GM18861 (cell line): ENCODE results near the gene MEP1B.
"Not testable (repeated sequence)": the region's sequence is repeated elsewhere in the genome, so short reads cannot be mapped to it uniquely, and the experiment has no call there.

Experiments used
- ATAC-seq: cut with Tn5 transposase; IDR thresholded peaks from one replicate; pipeline ENCODE4 v1.9.1; 2021; ENCODE audit not compliant: unreplicated experiment

MEP1B gene

DNA sequence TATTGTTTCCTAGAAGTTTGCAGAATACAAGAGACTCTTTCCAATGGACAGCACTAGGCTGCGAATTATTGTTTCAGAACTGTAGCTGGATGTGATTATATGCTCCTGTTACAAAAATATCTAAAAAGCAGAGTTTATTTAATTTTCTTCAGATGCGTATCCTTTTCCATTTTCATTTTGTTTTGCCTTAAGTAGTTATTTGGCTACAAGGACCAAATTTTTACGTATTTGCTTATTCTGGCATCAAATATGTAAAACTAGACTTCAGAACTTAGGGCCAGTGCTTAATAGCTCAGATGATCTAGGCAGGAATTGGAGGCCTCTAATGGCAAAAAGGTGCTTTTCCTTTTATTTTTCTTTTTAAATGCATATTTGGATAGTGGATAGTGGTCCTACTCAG, 18.7 kb downstream of the MEP1B start:
- no peak for ATAC-seq

DNA sequence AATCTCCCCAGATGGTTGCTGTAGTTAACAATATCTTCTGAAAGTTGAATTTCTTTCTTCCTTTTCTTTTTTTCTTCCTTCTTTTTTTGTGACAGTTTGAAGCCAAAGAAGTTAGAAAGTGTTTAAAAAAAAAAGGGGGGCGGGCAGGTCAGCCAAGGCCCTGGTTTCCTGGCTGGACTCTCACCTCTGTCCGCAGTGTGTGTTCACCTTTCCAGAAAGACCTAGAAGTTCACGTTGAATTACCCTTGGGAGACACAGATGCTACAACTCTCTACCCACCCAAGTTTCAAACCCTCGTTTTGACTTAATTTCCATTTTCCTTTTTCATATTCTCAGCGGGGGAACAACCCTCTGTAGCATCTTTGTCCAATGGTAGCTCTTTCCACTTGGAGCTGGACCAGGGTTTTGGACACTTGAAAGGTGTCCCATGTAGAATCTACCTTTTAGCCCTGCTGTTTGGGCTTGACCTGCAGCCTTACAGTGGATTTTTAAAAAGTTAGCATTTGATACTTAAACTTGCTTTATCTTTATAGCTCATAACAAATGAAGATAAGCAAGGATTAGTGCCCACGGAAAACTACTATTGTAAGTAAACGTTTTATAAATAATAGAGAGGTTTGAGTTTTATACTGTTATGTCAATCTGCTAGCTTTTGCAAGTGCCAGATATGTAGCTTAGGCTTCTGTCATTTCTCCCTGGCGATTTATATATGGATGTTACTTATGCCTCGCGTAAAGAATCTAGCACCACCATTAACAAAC, 20.0 kb downstream of the MEP1B start:
- no peak for ATAC-seq

DNA sequence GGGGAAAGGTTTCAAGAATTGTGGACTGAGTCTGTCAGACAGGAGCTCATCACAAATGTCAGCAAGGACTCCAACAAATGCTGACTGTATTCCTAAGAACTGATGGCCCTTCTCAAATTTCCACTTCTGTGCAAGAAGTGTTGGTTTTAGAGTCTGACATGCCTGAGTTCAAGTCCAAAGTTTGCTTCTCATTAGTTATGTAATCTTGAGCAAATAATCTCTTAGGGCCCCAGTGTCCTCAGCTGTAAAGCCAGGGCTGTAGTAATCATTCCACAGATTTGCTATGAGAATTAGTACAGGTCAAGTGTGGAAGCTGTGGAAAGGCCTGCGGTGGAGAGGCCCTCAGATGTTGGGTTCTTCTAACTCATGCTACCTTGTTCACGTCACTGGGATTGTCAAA, 23.9 kb downstream of the MEP1B start:
- no peak for ATAC-seq

DNA sequence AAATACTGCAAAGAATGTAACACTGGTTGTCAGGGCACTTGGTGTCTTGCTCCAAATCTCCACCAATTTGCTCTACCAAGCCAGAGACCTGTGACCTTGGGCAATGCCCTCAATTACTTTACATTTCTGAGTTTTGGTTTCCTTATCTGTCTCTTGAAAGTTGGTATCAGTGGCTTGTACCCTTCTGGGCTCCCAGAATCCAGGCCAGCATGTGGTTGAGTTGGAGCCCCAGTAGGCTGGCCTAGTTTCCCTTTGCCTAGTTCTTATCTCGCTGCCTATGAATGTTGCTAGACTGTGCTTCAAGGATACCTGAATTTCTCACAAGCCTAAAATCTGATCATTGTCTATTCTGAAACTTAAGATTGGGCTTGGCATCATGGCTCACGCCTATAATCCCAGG, 26.6 kb downstream of the MEP1B start:
- no peak for ATAC-seq

DNA sequence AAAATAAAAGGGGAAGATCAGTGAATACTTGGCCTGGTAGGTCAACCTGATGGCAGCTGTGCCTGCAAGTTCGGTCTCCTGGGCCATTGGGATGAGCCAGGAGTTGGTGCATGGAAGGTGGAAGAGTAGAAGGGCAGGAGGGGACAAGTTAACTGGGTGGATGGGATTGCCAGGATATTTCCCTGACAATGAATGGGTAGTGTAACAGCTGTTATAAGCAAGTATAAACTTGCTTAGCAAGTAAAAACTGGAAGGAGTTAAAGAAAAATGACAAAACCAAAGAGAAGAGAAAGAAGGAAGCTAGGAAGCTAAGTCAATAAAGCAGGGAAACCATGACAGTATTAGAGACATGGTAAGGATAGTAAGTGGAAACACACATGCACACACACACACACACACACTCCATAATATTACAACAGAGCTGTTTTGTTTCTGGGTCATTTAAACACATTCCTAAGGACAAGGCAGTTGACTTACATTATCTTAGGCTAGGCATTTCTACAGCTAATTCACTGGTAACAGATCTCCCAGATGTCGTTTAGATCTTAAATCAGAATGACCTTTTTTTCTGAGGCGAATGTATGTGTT, 29.7 kb downstream of the MEP1B start:
- no peak for ATAC-seq

GRCh38 chr18:32233348-32233747, 43.5 kb downstream of the MEP1B start:
- ATAC-seq, result not testable (repeated sequence)

DNA sequence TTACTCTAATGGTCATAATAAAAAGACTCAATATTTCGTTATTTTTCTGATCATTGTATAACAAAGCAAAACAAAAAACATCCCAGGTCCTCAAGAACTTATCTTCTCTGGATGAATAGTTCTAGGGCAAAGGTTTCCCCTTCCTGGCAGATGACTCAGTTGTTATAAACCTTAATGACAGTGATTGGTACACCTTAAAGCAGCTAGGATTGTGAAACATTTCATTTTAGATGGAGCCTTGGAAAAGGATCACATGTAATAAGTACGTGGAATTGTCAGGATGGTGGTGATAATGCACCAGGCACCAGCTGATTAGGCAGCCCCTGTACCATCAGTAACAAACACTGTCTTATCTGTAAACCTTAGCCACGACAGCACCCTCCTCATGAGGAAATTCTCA, 47.2 kb downstream of the MEP1B start:
- no peak for ATAC-seq

DNA sequence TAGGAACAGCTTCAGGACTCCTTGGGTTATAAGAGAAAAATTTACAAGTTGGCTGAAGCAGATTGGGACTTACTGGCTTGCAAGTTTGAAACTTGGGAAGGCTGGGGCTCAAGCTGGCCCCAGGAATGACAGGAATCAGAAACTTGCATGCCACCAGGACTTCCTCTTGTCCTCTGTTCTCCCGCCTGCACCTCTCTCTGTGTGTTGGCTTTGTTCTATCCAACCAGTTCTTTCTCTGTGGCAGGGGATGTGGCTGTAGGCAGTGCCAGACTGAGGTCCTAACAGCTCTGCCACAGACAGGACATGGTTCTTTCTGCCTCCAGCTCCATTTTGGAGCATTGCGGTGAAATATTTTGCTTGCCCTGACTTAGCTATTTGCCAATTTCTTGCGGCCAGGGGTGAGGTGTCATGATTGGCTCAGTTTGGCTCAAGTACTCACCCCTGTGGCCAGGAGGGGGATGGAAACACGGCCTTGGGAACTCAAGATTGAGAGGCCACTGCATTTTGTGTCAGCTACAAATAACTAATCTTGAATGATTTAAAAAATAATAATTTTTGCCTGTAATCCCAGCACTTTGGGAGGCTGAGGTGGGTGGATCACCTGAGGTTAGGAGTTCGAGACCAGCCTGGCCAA, 48.9 kb downstream of the MEP1B start:
- ATAC-seq, result no peak

DNA sequence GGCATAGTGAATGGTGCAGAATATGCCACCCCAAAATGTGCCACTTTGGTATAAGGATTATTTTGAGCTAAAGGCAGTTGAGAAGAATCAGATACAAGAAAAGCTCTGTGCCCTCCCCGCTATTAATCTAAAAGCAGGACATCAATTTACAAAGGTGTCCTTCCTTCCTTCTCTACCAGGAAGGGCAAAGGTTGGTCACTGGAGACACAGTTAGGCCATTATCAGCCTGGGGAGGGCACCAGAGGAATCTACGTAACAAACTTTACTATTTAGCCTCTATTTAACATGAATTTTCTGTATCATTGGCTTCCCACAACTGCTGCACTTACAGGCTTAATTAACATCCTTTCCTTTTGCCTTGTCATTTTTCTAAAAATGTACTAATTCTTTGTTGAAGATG, 52.6 kb downstream of the MEP1B start:
- no peak for ATAC-seq

- ATAC-seq, result no peak
Measured at GRCh38 chr18:32243358-32243757, 53.5 kb downstream of the MEP1B start.

GRCh38 chr18:32244881-32245280, 55.0 kb downstream of the MEP1B start:
- no peak for ATAC-seq

DNA sequence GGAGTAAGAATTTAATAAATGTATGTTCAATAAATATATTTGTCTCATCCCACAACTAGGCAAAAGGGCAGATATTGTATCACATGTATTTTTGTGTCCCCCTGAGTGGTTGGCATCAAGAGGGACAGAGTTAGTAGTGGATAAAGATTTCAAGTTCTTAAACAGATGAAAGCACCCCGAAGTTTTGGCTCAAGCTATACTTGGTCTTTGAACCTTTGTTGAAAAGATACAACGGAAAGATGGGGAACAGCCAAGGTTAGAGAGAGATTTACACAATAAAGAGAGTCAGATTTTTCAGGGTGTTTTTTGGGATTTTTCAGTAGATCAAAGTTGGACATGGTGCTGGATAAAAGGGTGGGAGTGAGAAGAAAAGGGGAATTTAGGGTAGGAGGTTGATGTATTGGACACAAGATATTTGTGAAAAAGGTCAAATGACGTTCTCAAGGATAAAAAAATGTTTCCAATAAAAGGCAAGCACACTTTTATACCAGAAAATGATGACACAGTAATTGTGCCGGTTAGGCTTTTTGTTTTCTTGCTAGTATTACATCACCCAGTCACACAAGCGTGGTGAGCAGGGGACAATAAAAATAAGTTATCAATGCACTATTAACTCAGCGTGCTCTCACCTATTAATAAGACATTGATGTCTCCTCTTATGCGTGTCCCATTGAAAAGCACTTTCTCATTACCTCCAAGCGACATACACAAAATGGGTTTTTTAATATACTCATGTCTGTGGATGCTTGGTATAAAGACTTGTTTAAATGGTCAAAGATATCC, 59.5 kb downstream of the MEP1B start:
- no peak for ATAC-seq

- ATAC-seq, result no peak
Measured at GRCh38 chr18:32251466-32251865, 61.6 kb downstream of the MEP1B start.

DNA sequence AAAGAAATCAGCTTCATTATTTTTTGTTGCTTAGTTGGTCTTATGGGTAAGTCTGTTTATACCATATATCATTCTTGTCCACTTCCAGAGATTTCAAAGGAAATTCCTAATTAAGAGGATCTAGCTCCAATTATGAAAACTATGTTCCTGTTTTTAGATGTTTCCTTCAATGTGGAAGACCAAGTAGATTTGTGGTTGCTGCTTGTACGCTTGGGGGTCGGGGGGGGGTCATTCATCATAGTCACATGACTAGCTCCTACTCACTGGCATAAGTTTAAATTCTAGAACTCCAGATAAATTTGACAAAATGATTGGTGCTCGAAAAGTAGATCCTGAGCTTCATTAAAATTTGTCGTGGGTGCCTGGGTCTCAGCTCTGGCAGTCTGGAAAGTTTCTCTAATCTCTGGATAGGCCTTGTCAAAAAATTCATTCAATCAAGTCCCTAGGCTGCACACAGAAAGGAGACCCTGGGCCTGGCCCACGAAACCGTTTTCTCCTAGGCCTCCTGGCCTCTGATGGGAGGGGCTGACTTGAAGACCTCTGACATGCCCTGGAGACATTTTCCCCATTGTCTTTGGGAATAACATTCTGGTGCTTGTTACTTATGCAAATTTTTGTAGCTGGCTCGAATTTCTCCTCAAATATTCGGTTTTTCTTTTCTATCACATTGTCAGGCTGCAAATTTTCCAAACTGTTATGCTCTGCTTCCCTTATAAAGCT, 62.5 kb downstream of the MEP1B start:
- ATAC-seq, result no peak

DNA sequence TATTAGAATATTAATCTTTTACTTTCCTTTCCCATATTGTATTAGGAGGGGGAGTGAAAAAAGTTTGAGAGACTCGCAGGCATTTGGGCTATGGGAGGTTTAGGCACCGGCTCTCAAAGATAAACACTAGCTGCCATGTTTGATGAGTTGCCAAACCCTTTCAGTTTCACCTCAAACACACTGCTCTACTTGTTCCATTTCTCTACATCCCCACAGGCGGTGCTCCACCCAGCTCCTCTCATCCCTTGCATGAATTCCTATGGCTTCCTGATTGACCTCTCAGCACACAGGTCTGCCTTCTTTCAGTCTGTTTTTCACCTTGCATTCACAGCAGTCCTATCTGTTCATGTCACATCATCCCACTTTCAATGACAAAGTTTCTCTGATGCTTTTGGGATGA, 65.7 kb downstream of the MEP1B start:
- ATAC-seq, result no peak

GRCh38 chr18:32257084-32257785, 67.4 kb downstream of the MEP1B start:
- no peak for ATAC-seq

GRCh38 chr18:32258148-32258547, 68.3 kb downstream of the MEP1B start:
- ATAC-seq, result no peak

DNA sequence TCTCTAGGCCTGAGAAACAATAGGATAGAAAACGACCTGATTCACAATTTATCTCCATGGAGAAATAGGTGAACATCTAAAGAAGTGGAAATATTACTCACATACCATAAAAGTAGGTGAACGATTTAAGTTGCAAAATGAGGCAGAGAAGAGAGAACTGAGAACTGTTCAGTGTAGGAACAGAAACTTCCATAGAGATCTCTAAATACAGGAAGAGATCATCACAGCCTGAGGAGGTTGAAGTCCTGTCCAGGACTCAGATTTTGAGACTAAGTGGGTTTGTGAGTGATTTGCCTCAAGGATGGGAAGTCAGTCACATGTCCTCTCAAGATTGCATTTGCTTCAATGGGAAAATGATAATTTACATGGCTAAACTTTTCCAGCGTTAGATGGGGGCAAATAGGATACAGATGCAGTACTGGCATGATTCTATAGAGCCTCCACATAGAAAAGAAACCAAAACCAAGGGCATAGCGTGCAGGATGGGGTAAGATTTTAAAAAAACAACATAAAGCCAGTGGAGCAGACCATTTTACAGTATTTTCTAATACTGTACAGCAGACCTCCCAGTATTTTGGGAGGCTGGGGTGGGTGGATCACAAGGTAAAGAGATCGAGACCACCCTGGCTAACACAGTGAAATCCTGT, 68.8 kb downstream of the MEP1B start:
- no peak for ATAC-seq

DNA sequence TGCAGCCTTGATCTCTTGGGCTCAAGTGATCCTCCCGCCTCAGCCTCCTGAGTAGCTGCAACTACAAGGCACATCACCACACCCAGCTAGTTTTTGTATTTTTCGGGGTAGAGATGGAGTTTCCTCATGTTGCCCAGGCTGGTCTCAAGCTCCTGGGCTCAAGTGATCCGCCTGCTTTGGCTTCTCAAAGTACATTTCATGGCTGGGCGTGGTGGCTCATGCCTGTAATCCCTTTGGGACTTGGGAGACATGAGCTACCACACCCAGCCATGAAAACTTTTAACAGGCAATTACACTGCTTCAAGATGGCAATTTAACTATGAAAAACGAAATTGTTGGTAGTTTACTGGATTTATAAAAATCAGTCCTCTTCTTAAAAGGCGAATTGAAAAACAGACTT, 69.7 kb downstream of the MEP1B start:
- ATAC-seq, result no peak

GRCh38 chr18:32261003-32261402, 71.2 kb downstream of the MEP1B start:
- ATAC-seq, result no peak
